HG03575 (cell line): ENCODE measurements around the gene TPM4.
"Not testable (repeated sequence)": the region's sequence is repeated elsewhere in the genome, so short reads cannot be mapped to it uniquely, and the experiment has no call there.

ENCODE experiments used
- ATAC-seq: cut with Tn5 transposase; IDR thresholded peaks from one replicate; pipeline ENCODE4 v1.9.1; 2021; ENCODE audit not compliant: unreplicated experiment, insufficient number of reproducible peaks, low FRiP score; ENCODE audit errors: extremely low read depth

TPM4 gene

GRCh38 chr19:16076154-16076957 is at the start of gene TPM4:
TPM4 (plus strand) TSS chr19:16076495; CDS start chr19:16076566, 71 bp downstream.
- ATAC-seq = no peak

DNA sequence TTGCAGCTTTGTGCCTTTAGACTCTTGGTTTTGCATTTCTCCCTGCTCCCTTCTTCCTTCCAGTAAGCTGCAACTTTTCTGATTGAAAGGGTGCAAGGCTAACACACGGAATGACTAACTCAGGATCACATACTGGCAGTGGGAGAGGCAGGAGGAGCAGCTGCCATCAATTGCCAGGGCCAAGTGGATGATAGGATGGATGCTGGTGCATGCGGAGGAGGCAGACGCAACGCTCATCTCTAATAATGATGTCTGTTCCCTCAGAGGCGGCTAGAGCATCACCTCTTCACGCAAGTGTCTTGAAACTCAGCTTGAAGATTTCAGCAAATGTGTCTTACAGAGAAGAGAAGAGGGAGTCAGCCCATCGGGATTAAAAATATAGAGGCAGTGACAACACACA is 49.5 kb upstream of the TPM4 start:
- ATAC-seq = no peak

- ATAC-seq = no peak
Observed at GRCh38 chr19:16027528-16027927, 48.8 kb upstream of the TPM4 start.

- not testable (repeated sequence) for ATAC-seq
Observed at GRCh38 chr19:16030155-16030554, 46.1 kb upstream of the TPM4 start.

DNA sequence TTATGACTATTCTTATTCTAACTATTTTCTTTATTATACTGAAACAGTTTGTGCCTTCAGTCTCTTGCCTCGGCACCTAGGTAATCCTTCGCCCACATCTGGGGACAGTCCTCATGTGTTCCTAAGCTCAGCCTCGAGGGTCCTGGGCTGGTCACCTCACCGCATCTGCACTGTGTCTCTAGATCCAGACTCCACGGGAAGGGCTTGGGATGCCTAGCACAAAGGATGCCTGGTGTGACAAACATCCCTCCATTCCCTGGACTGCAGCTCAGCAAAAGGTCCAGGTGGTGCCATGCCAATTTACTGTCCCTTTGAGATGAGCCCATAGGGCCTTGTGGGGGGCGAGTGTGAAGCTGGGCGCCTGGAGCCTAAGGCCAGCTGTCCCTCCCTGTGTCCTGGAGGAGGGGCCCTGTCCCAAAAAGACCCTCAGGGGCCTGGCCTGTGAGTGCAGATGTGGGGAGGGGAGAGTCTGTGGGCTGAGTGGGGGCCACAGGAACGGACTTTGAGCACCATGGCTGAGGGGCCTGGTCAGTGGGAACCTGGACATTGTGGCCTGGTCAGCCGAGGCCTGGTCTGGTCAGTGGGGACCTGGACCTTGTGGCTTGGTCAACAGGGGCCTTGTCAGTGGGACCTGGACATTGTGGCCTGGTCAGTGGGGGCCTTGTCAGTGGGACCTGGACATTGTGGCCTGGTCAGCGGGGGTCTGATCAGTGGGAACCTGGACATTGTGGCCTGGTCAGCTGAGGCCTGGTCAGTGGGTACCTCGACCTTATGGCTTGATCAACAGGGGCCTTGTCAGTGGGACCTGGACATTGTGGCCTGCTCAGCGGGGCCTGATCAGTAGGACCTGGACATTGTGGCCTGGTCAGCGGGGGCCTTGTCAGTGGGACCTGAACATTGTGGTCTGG is 45.1 kb upstream of the TPM4 start:
- ATAC-seq = no peak

GRCh38 chr19:16031872-16032200 is 44.5 kb upstream of the TPM4 start:
- ATAC-seq = no peak

DNA sequence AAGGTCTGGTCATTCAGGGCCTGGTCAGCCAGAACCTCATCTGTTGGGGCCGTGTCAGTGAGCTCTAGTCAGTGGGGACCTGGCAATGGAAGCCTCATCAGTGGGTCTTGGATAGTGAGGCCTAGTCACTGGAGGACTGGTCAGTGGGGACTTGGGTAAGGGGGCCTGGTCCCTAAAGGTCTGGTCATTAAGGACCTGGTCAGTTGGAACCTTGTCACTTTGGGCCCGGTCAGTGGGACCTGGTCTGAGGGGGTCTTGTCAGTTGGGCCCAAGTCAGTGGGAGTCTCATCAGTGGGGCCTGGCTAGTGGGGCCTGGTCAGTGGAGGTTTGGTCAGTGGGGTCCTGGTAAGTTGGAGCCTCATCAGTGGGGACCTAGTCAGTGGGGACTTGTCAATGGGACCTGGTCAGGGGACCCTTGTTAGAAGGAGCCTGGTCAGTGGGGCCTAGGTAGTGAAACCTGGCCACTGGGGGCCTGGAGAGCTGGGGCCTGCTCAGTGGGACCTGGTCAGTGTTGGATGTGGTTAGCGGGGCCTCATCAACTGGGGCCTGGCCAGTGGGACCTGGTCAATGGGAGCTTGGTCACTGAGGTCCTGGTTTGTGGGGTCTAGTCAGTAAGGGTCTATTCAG is 43.7 kb upstream of the TPM4 start:
- no peak for ATAC-seq

- ATAC-seq = no peak
Observed at GRCh38 chr19:16033136-16033530, 43.2 kb upstream of the TPM4 start.

DNA sequence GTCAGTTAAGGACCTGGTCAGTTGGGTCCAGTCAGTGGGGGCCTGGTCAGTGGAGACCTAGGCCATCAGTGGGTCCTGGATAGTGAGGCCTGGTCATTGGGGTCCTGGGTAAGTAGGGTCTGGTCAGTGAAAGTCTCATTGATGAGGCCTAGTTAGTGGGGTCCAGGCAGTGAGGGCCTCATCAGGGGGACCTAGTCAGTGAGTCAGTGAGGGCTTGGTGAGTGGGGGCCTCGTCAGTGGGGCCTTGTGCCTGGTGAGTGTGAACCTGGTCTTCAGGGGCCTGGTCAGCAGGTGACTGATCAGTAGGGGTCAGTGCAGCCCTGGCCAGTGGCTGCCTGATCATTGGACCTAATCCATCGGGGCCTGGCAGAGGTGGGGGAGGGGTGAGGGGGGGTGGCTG is 42.6 kb upstream of the TPM4 start:
- no peak for ATAC-seq

GRCh38 chr19:16034180-16034579 is 42.1 kb upstream of the TPM4 start:
- ATAC-seq = no peak

- ATAC-seq = no peak
Observed at GRCh38 chr19:16034958-16035560, 41.2 kb upstream of the TPM4 start.

DNA sequence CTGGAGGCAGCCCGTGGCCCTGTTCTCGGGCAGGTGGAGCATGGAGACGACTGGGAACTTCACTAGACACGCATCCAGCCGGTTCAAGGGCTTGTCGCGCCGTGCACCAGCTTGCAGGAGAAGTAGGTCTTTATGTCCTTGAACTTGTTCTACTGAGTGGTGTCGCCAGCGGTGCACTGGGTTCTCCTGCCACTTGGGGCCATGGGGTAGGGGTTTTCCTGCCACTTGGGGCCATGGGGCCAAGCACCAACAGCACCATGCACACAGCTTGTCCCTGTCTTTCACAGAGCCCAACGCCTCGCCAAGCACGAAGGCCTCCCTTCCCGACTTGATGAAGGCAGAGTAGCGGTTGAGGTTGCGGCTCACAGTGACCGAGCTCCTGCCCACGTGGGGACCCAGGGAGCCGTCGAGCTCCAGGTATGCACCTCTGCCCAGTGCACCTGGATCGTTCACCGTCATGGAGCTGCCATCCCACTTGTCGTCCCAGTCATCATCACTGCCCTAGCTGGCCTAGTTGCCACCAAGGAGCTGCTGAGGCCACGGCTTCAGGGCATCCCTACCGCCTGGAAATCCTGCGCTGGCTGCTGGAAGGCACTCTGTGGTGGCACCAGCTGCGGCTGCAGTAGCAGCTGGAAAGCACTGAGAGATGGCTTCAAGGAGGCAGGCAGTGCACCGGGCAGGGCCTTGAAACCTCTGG is 40.5 kb upstream of the TPM4 start:
- ATAC-seq = no peak

DNA sequence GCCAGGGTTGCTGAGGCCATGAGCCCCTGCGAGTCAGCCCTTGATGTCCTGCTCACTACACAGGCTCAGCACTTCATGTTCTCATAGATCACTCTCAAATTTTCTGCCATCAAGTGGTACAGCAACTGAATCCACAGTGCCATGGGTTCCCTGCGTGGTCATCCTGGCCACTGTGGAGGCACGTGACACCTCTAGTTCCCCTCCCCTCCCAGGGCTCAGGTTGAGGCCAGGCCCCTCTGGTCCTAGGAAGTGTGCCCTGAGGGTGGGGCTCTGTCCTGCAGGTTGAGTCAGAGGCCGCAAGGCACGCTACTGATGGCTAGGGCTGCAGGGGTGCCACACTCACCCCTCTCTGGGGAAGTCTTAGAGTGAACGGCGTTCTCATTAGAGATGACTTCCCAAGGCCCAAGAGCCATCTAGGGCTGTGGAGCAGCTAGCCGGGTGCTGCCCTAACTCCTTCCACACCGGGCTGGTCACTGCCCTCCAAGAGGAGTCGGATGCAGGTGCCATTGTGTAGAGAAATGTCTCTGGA is 39.8 kb upstream of the TPM4 start:
- ATAC-seq = no peak

DNA sequence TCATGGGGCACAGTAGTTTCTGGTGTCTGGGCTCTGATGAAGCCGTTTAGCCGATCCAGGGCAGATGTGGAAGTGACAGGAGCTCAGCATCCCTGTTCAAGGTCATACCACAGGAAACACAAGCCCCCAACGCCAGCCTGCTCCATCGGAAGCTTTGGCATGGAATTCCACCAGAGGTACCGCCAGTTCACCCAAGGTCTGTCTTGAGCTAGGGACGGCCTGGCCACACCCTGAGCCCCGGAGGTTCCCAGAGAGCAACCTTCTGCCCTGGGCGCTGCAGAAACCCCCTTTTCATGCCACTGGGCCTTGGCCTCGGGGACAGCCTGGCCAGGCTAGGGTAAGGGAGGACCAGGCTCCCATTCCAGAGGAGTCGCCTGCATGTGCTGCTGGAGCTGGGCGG is 39.4 kb upstream of the TPM4 start:
- no peak for ATAC-seq

GRCh38 chr19:16037424-16038195 is 38.7 kb upstream of the TPM4 start:
- ATAC-seq = no peak

GRCh38 chr19:16038196-16038695 is 38.0 kb upstream of the TPM4 start:
- no peak for ATAC-seq

DNA sequence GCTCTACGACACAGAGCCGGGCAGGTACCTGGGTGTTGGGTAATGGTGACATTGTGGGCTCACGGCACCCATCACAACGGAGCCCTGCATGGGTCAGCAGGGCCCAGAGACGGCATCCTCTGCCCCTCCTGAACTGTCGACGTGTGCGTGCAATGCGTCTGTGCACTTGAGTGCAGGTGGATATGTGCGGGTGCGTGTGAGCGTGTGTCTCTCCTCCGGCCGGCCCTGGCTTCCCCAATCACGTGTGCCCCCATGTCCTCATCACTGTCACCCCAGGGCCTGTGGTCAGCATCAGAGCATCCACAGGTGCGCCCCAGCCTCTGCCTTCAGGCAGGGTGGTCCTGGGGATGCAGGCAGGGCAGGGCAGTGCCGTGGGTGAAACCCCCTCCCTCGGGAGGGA is 37.2 kb upstream of the TPM4 start:
- no peak for ATAC-seq

DNA sequence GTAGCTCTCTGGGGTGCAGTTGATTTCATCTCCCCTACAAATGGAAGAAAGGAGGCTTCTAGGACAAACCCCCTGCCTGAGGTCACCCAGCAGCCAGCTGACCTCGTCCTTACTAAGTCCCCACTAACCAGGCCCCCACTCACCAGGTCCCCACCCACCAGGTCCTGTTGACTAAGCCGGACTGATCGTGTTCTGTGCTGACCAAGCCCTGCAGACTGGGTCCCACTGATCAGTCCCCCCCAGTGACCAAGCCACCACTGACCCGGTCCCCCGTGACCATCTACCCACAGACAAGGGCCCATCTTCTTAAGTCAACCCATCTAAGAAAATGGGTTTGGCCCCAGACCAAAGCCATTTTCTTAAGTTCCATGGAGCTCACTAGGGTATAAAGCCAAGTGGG is 36.8 kb upstream of the TPM4 start:
- no peak for ATAC-seq
